ENCODE data around the gene DPM2.

Gene DPM2

DNA sequence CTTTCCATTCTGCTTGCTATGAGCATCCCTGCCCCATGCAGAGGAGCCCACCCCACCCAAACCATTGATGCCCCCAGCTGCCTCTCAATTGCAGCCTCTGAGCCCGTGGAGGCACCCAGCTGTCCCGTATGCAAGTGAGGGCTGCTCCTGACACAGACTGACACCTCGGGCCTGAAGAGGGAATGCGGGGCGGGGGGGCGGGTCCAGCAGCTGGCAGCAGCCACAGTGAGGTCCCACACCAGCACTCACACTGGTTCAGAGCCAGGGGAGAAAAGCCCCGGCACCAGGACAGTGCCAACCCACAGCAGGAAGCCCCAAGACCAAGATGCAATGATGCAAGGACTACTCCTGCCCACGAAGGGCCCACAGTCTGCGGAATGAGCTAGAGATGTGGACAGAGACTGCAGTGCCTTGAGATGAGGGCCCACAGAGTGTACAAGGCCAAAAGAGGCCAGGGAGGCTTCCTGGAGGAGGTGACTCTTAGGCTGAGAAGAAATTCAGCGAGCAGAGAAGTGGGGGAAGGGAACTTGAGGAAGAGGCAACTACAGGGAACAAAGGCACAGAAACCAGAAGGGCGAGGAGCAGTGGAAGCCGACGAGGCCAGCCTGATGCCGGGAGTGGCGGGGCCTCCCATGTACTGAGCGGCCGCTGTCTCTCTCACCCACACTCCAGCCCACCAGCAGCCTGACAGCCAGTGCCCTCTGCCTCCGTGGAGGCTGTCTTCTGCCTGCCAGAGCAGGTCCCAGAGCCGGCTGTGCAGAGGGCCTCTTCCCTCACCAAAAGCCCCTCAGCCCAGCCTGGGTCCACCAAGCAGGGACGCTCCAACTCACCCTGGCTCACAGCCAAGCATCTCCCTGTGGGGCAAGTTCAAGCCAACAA, 33.9 kb upstream of the DPM2 start:
- peak; percentile 42 for FAIRE-seq
- no peak for DNase-seq (ENCODE audit: insufficient read length)
- TF ChIP-seq POLR2AphosphoS5 (IDR thresholded peaks at IDR 0.05; ENCODE audit: low read depth, low read length) (no peak), POLR2A (IDR thresholded peaks at IDR 0.05; ENCODE audit: low read depth, low read length) (no peak), TAF1 (IDR thresholded peaks at IDR 0.05; ENCODE audit: borderline replicate concordance, low read depth, low read length) (no peak)

DNA sequence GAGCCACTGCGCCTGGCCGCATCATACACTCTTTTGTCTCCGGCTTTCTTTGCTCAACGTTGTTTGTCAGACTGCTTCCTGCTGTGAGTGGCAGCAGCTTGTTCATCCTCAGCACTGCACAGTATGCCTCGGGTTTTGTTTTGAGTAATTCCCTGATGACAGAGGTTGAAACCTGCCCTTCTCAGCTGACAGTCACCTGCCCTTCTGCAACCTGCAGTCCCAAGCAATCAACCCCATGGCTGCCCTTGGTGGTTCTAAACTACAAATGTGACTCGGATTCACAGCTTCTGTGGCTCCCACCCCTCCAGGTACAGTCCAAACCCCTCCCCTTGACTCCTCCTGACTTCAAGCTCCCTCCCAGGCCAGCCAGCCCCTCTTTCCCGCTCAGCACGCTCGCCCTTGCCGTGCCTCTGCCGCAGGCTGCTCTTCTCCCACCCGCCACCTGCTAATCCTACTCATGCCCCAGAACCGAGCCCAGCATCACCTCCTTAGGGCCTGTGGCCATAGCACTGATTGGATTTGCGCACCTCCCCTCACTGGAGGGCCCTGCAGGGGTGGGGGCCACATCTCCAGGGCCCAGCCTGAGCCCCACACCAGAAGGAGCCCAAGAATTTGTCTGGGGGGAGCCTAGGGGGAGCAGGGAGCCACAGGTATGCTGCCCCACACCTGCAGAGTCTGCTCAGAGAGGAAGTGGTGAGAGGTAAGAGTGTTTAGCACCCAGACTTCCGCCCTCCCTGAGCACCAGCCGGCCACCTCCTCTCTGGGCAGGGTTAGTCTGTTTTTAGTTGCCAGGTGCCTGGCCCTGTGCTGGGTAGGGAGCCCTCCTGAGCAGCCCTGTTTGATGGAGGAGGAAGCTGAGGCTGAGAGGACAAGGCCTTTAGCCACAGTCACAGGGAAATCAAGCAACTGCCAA, 33.0 kb upstream of the DPM2 start:
- TF ChIP-seq TAF1 (IDR thresholded peaks at IDR 0.05; ENCODE audit: borderline replicate concordance, low read depth, low read length) (no peak), POLR2A (IDR thresholded peaks at IDR 0.05; ENCODE audit: low read depth, low read length) (0 out of 2 replicates have a peak, but pooled peaks have one; percentile 35)
- FAIRE-seq, result peak; percentile 100
- DNase-seq (ENCODE audit: insufficient read length), result peak; percentile 90

DNA sequence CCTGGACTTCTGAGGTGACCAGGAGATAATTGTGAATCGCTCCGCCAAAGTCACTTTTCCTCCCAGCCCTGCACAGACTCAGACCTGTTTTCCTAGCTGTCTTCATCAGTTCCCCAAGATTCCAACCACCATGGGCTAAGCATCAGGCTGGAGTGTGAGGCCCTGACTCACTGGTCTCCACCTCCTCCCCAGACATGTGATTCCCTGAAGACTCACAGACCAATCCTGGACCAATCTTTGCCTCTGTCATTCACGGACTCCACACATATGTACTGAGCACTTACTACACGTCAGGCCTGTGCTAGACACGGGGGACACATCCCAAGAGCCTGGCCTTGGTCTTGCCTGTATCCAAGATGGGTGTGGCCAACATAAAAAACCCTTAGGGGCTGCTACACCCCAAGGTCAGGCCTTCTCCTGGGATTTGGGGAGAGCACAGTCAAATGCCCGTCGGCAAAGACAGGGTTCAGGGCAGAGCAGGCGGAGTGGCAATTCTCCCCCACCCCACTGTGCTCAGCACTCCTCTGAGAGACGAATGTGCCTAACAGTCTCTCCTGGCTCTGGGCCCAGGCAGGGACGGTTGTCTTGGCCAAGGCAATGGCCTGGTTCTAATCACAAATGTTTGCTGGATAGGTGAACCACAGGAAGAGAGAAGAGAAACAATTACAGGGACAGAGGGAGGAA, 31.2 kb upstream of the DPM2 start:
- no peak for FAIRE-seq
- TF ChIP-seq TAF1 (IDR thresholded peaks at IDR 0.05; ENCODE audit: borderline replicate concordance, low read depth, low read length) (no peak), POLR2AphosphoS5 (IDR thresholded peaks at IDR 0.05; ENCODE audit: low read depth, low read length) (no peak), POLR2A (IDR thresholded peaks at IDR 0.05; ENCODE audit: low read depth, low read length) (no peak)
- DNase-seq (ENCODE audit: insufficient read length), result no peak

DNA sequence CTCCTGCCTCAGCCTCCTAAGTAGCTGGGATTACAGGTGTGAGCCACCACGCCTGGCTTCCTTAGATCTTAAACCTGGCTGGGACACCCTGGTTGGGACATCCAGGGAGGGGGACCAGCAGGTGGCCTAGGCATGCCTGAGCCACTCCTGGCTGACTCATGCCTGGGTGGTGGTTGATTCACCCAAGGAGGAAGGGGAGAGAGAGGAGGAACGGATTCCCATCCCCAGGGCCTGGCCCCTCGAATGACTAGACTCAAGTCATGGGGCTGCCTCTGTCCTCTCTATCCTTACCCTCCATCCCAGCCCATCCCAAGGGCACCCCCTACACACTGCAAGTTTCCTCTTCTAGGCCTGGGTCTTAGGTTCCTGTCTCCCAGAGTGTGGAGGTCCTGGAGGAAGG, 30.4 kb upstream of the DPM2 start:
- FAIRE-seq (no peak), DNase-seq (ENCODE audit: insufficient read length) (no peak)
- TF ChIP-seq POLR2A (IDR thresholded peaks at IDR 0.05; ENCODE audit: low read depth, low read length), result no peak
- no peak for TF ChIP-seq TAF1 (IDR thresholded peaks at IDR 0.05; ENCODE audit: borderline replicate concordance, low read depth, low read length)
- no peak for TF ChIP-seq POLR2AphosphoS5 (IDR thresholded peaks at IDR 0.05; ENCODE audit: low read depth, low read length)

DNA sequence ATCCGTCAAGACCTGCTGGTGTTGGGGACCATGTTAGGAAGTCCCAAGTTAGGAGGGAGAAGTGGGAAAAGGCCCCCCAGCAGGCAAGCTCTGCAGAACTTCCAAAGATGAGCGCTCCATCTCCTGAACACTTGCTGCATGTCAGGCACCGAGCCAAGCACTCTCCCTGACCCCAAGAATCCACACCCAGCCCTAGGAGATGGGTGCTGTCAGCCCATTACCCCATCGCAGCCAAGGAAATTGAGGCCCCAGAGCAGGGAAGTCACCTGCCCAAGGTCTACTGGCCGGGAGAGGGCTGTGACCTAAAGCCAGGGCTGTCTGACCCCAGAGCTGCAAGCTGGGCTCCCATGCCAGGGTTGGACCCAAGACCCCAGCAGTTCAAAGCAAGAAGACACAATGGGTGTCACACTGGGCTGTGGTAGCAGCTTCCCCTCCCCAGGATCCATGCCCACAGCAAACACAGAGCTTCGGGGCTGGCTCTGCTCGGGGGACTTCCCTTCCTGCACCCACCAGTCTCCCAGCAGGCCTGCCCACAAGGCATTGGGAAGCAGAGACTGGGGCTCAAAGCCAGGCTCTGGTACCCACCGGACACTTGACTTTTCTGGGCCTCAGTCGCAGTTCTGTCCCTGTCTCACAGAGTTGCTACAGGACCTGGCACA, 29.6 kb upstream of the DPM2 start:
- TF ChIP-seq TAF1 (IDR thresholded peaks at IDR 0.05; ENCODE audit: borderline replicate concordance, low read depth, low read length), result no peak
- TF ChIP-seq POLR2AphosphoS5 (IDR thresholded peaks at IDR 0.05; ENCODE audit: low read depth, low read length), result no peak
- TF ChIP-seq POLR2A (IDR thresholded peaks at IDR 0.05; ENCODE audit: low read depth, low read length), result no peak
- no peak for FAIRE-seq
- DNase-seq (ENCODE audit: insufficient read length), result no peak

DNA sequence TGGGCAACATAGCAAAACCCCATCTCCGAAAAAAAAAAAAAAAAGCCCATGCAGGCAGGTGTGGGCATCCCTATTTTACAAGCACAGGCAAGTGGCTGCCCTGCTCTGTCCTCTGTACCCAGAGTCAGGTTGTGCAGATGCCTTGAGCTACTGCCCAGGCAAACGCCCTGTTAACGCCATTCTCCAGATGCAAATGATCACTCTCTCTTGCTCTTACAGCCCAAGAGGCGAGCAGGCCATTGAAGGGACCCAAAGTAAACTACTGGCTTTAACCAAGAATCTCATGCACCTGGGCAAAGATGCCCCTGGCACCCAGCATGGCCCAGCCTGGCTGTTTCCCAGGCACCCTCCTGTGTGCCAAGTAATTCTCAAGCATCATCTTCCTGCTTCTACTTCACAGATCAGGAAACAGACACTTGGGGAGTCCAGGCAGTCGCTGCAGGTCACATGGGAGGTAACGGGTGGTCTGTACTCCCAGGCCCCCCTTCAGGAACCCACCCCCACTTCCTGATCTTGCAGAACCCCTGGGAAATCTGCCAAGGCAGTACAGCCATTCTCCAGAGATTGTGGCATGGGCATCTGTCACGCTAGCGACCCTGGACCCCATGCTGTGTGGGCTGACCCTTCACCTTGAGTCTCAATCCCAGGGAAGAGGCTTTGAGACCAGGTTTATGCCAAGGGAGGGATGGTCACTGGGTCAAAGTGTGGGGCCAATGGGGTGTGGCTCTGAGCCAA, 28.9 kb upstream of the DPM2 start:
- no peak for DNase-seq (ENCODE audit: insufficient read length)
- TF ChIP-seq POLR2AphosphoS5 (IDR thresholded peaks at IDR 0.05; ENCODE audit: low read depth, low read length) (no peak), TAF1 (IDR thresholded peaks at IDR 0.05; ENCODE audit: borderline replicate concordance, low read depth, low read length) (no peak)
- FAIRE-seq, result no peak

DNA sequence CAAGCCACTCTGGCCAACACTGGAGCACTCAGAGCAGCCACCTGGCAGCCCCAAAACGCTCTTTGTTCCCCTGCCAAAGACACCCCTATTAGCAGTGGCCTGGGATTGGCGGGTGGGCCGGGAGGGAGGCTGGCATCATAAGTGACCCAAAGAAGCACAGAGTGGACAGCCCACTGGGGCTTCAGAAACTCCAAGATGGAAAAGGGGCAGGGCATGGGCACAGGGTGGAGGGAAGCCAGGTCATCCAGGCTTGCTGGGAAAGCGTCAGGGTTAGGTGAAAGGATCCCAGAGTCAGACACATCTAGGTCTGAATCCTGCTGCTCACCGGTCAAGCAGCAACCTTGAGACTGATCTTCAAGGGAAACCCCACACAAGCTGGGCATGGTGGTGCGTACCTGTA, 28.3 kb upstream of the DPM2 start:
- TF ChIP-seq TAF1 (IDR thresholded peaks at IDR 0.05; ENCODE audit: borderline replicate concordance, low read depth, low read length) (no peak), POLR2A (IDR thresholded peaks at IDR 0.05; ENCODE audit: low read depth, low read length) (no peak), POLR2AphosphoS5 (IDR thresholded peaks at IDR 0.05; ENCODE audit: low read depth, low read length) (no peak)
- FAIRE-seq (no peak), DNase-seq (ENCODE audit: insufficient read length) (no peak)

DNA sequence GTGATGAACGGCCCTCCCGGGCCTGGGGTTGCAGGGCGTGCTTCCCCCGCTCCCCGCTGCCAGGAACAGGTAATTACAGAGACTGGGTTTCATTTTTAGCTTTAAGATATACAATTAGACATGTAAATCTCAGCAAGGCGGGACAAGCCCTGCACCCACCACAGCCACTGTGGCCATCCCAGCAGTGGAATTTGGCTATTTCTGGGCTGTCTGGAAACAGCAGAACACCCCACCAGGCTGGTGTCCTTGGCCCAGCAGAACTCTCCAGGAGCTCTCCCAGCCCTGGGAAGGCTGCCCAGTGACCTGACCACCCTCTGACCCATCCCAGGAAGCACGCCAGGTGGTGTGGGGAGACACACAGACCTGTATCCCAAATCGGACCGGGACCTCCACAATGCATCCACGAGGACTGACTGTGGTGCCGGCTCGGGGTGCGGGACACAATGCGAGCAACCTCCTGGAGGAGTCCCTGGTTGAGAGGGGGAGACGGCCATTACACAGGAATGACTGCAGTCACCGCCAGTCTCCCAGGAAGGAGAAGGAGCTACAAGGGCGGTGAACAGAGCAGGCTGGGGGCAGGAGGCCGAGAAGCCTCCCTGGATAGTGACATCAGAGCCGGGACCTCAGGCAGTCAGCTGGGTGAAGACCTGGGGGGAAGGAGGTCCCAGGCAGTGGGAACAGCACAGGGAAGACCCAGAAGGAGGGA, 25.9 kb upstream of the DPM2 start:
- FAIRE-seq, result no peak
- DNase-seq (ENCODE audit: insufficient read length), result no peak
- TF ChIP-seq POLR2A (IDR thresholded peaks at IDR 0.05; ENCODE audit: low read depth, low read length) (no peak), POLR2AphosphoS5 (IDR thresholded peaks at IDR 0.05; ENCODE audit: low read depth, low read length) (no peak), TAF1 (IDR thresholded peaks at IDR 0.05; ENCODE audit: borderline replicate concordance, low read depth, low read length) (no peak)

DNA sequence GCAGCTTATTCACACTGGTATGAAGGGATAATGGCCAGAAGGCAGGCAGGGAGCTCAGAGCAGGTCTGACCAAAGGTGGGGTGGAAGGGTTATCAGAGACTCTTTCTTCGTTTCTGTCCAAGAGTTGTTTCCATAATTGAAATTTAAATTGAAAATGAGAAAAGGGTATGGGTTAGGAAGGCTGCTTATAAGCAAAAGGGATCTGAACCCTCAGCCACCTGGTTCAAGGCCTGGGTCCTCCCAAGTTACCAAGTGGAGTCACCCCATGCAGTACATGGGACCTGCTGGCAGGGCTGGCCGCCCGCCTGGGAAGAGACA, 25.3 kb upstream of the DPM2 start:
- TF ChIP-seq TAF1 (IDR thresholded peaks at IDR 0.05; ENCODE audit: borderline replicate concordance, low read depth, low read length), result no peak
- TF ChIP-seq POLR2AphosphoS5 (IDR thresholded peaks at IDR 0.05; ENCODE audit: low read depth, low read length), result no peak
- no peak for TF ChIP-seq POLR2A (IDR thresholded peaks at IDR 0.05; ENCODE audit: low read depth, low read length)
- DNase-seq (ENCODE audit: insufficient read length), result no peak
- no peak for FAIRE-seq

DNA sequence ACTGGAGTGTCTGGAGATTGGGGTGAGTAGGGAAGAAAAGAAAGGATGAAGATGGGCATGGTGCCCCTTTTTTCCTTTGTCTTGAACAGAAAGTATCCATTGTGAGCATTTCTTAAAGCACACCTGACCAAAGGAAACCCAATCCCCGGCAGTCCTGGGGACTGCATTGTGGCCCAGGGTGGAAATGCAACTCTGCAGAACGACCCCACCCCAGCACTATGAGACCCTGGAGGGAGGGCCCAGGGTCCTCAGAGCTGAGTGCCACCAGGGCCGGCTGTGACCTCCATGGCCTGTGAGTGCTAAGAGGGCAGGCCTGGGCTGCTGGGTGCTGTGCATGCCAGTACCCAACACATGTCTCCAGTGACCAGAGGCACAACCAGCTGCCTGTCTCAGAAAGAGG, 24.6 kb upstream of the DPM2 start:
- FAIRE-seq (no peak), DNase-seq (ENCODE audit: insufficient read length) (no peak)
- no peak for TF ChIP-seq TAF1 (IDR thresholded peaks at IDR 0.05; ENCODE audit: borderline replicate concordance, low read depth, low read length)
- no peak for TF ChIP-seq POLR2A (IDR thresholded peaks at IDR 0.05; ENCODE audit: low read depth, low read length)
- TF ChIP-seq POLR2AphosphoS5 (IDR thresholded peaks at IDR 0.05; ENCODE audit: low read depth, low read length), result no peak
